ENCODE data around the gene LYAR. TPM values are rescaled to one million over a fixed set of nuclear protein-coding genes. Genes with fewer than 3 reads are reported as not detected.

Gene LYAR
- total RNA-seq, 1 experiment from 2014 or later: 49.3 TPM

DNA sequence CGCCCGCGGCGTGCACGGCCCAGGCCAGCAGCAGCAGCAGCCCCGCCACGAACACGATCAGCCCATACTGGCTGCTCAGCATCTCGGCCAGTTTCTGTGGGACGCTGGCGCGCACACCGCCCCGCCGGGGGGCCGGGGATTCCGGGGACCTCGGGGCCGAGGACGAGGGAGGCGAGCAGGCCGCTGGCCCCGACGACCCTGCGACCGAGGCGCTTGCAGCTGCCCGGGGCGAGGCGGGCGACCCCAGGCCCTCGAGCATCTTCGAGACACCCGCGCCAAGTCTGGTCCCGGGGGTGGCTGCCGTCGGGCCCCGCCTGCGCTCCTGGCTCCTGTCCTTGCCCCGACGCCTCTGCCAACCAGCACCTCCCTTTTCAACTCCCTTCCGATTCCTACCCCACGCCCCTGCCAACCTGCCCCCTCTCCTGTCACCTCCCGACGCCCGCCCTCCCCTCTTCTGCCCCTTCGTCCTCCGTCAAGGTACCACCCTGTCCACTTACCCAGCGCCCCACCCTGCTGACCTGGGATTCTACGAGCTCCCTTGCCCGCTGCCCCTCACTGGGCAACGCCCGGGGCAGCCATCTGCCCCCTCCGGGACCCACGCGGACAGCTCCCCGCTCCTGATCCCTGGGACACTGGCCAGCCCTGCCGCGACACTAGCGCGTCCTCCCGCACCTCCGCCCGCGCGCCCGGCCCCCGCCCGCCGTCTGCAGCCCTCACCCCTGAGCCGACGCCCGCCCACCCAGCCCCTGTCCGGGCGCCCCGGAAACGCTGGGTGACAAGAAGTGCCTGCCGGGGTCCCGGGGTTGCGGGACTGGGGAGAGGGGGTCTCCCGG lies 63.1 kb downstream of the LYAR start, which contains the start of gene OTOP1:
Gene OTOP1, minus strand, starts transcription at position 324 of the 833 bp plus-strand sequence. Its CDS starts 65 bp downstream, at position 259.
- peak; percentile 51 for TF ChIP-seq EZH2 (IDR thresholded peaks at IDR 0.05; ENCODE audit: borderline replicate concordance, low read depth, low read length, poor library complexity, severe bottlenecking)
- TF ChIP-seq, protein P1, sequence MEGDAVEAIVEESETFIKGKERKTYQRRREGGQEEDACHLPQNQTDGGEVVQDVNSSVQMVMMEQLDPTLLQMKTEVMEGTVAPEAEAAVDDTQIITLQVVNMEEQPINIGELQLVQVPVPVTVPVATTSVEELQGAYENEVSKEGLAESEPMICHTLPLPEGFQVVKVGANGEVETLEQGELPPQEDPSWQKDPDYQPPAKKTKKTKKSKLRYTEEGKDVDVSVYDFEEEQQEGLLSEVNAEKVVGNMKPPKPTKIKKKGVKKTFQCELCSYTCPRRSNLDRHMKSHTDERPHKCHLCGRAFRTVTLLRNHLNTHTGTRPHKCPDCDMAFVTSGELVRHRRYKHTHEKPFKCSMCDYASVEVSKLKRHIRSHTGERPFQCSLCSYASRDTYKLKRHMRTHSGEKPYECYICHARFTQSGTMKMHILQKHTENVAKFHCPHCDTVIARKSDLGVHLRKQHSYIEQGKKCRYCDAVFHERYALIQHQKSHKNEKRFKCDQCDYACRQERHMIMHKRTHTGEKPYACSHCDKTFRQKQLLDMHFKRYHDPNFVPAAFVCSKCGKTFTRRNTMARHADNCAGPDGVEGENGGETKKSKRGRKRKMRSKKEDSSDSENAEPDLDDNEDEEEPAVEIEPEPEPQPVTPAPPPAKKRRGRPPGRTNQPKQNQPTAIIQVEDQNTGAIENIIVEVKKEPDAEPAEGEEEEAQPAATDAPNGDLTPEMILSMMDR (conservative IDR thresholded peaks at IDR 0.05; ENCODE audit: low read depth, low read length): no peak
- no peaks in the 10 kb centered on the region for H3K36me3 ChIP-seq (ENCODE audit: insufficient read depth, low read length, poor library complexity, severe bottlenecking)
- ChIA-PET CTCF (no interaction called here), POLR2A (ENCODE audit: low non-redundant PET) (no interaction called here)
- no peaks in the 10 kb centered on the region for H3K9me3 ChIP-seq (ENCODE audit: low read depth, low read length, poor library complexity, severe bottlenecking)
- H3K4me3 ChIP-seq (ENCODE audit: low read depth, low read length, poor library complexity, severe bottlenecking): no peak within 1 kb of the TSS
- H3K4me1 ChIP-seq (ENCODE audit: insufficient read depth, low read length, poor library complexity, severe bottlenecking): no peaks in the 10 kb centered on the region
- BruUV-seq (replicated peaks): no TSS peak
- peaks cover 74% of the 10 kb centered on the region for H3K27me3 ChIP-seq (replicated peaks; ENCODE audit: insufficient read depth, low read depth, low read length, poor library complexity)
- intact Hi-C loops (cut with micrococcal nuclease; ENCODE audit: unreplicated experiment): no loop called here
- no peak within 1 kb of the TSS for H3K27ac ChIP-seq (ENCODE audit: low read depth, low read length, poor library complexity, severe bottlenecking)
- DNase-seq (ENCODE audit: low spot score): no peak

DNA sequence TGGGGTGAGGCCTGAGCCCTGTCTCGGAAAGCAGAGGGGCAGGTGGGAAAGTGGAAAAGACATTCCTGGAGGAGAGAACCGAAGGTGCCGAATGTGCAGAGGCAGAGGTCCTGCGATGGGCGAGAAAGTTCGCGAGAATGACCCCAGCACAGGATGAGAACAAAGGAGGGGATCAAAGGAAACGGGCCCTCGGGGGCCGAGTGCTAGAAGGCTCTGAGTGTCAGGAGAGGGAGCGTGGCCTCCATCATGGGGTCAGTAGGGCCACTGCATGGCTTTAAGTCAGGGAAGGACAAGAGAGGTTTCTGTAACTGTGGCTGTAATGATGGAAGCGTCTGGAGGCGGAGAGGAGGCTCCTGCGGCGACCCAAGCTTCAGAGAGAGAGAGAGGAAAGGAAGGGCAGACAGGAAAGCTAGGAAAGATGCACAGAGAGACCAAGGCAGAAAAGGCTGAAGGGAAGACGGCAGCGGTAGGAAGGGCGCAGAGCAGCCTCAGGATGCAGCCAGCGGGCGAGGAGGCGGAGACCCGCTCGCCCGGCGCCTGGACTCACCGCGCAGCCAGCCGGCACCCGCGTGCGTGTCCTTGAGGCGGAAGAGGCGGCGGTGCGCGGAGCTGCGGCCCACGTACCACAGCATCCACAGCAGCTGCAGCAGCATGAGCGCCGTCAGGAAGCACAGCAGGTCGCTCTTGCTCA lies 63.9 kb downstream of the LYAR start:
- Histone ChIP-seq H3K36me3 (ENCODE audit: insufficient read depth, low read length, poor library complexity, severe bottlenecking) (no peaks in the 10 kb centered on the region), H3K4me1 (ENCODE audit: insufficient read depth, low read length, poor library complexity, severe bottlenecking) (no peaks in the 10 kb centered on the region), H3K4me3 (ENCODE audit: low read depth, low read length, poor library complexity, severe bottlenecking) (no peak overlapping the region), H3K27ac (ENCODE audit: low read depth, low read length, poor library complexity, severe bottlenecking) (no peak overlapping the region), H3K9me3 (ENCODE audit: low read depth, low read length, poor library complexity, severe bottlenecking) (no peaks in the 10 kb centered on the region), H3K27me3 (replicated peaks; ENCODE audit: insufficient read depth, low read depth, low read length, poor library complexity) (peaks cover 78% of the 10 kb centered on the region)
- no peak for DNase-seq (ENCODE audit: low spot score)
- intact Hi-C loops (cut with micrococcal nuclease; ENCODE audit: unreplicated experiment): no loop called here
- ChIA-PET POLR2A (ENCODE audit: low non-redundant PET) (no interaction called here), CTCF (no interaction called here)
- TF ChIP-seq, protein P1 (conservative IDR thresholded peaks at IDR 0.05; ENCODE audit: low read depth, low read length): no peak
- no peak for TF ChIP-seq EZH2 (IDR thresholded peaks at IDR 0.05; ENCODE audit: borderline replicate concordance, low read depth, low read length, poor library complexity, severe bottlenecking)
- BruUV-seq (replicated peaks): no TSS peak

Other genes with a start within 250 kb of the LYAR start
- gene OTOP1, start 63.2 kb downstream of the LYAR start, total RNA-seq (2021): not detected in 2 replicates
- gene TMEM128, start 41.9 kb downstream of the LYAR start, total RNA-seq (2021): 16.6 and 19.8 TPM in 2 replicates
- 6.6 and 6.8 TPM in 2 replicates for gene ZBTB49, start 97 bp upstream of the LYAR start, total RNA-seq (2021)
- gene NSG1, start 96.9 kb upstream of the LYAR start, total RNA-seq (2021): 1.3 and 2.7 TPM in 2 replicates

Measured in A673 (cell line).